Adrenal gland (tissue), 12 donors: ENCODE results near the gene BCL7B. TPM values are rescaled to one million over a fixed set of nuclear protein-coding genes. Genes with fewer than 3 reads are reported as not detected.
A peak's percentile ranks its signal among the peaks of the same experiment; 100 is the strongest.

ENCODE experiments used
- DNase-seq, 7 donors: peaks; one replicate each; pipeline ENCODE4 v3.0.0-alpha.2; 2019 to 2020
- H3K27ac ChIP-seq, 5 donors: fragments of 200-600 bp; sonication (generic) in 4 of 5; 1 replicate in 3 of 5; 2 replicates in 2 of 5; pipeline versions ENCODE4 v1.5.1 to v1.8.0; 2016 to 2020; ENCODE audit warnings: mild to moderate bottlenecking in 1 of 5
- H3K27me3 ChIP-seq: fragments of 200-600 bp; 2 replicates; pipeline ENCODE4 v1.8.0; 2021
- H3K36me3 ChIP-seq, 2 donors: fragments of 200-600 bp; replicated peaks in 1 of 2; 1 replicate in 1 of 2; 2 replicates in 1 of 2; pipeline versions ENCODE4 v1.5.1 to v1.8.0; 2018 to 2022
- H3K4me1 ChIP-seq, 2 donors: fragments of 200-600 bp; replicated peaks in 1 of 2; 1 replicate in 1 of 2; 2 replicates in 1 of 2; pipeline versions ENCODE4 v1.5.1 to v1.8.0; 2018 to 2021
- H3K4me3 ChIP-seq, 4 donors: fragments of 200-600 bp; sonication (generic) in 3 of 4; one replicate each; pipeline ENCODE4 v1.5.1; 2016 to 2018
- H3K9me3 ChIP-seq, 3 donors: fragments of 200-600 bp; sonication (generic) in 1 of 3; replicated peaks in 1 of 3; 1 replicate in 2 of 3; 2 replicates in 1 of 3; pipeline versions ENCODE4 v1.5.1 to v1.8.0; 2016 to 2021
- POLR2A ChIP-seq, 2 donors: fragments of 450-650 bp; IDR thresholded peaks; one replicate each; pipeline ENCODE4 v1.6.1; 2017; ENCODE audit warnings: antibody characterized with exemption in 2 of 2, mild to moderate bottlenecking in 2 of 2, moderate library complexity in 1 of 2
- WGBS, 4 donors: extraction: QIAGEN DNeasy Blood & Tissue Kit in 2 of 4; methylation state at CpG; one replicate each; pipeline versions ENCODE4 v1.1.5 to v1.1.7; 2013 to 2017; 5-methylcytosine and 5-hydroxymethylcytosine counted together
- intact Hi-C, 2 donors: fragments of 100-400 bp; cut with DNase I; formaldehyde crosslinking; loops; one replicate each; pipeline versions ENCODE4 v1.14.1 to v1.15.0; 2022 to 2023
- polyA plus RNA-seq, 3 donors: library from polyadenylated mRNA; stranded (reverse); fragments of 200-250 nt in 2 of 3; fragments of 350-450 nt in 1 of 3; fragmentation: Illumina TruSeq in 1 of 3; extraction: RNeasy Lipid Tissue Mini Kit (QIAGEN cat#74804) in 1 of 3; gene quantifications; one replicate each; pipeline ENCODE4 v1.2.3, GENCODE V29; 2013 to 2014
- total RNA-seq, 9 donors: library from RNA; depleted of rRNA in 4 of 9; stranded (reverse); fragments of >200 nt in 4 of 9; fragments of 120-200 nt in 1 of 9; fragmentation: NEBNext Ultra II Directional in 1 of 9; extraction: Animal tissue kit (Norgen Biotek cat#: 25700) in 1 of 9; gene quantifications; one replicate each; pipeline versions ENCODE4 v1.1.0 to v1.2.4, GENCODE V29; 2013 to 2023
- TF ChIP-seq, protein P1 (sequence below), 6 experiments: fragments of 450-650 bp in 4 of 6; fragments of 200-600 bp in 2 of 6; sonication (generic) in 1 of 6; IDR thresholded peaks; 1 replicate in 5 of 6; 2 replicates in 1 of 6; pipeline versions ENCODE4 v1.5.1 to v1.8.0; 2016 to 2021; ENCODE audit warnings: antibody characterized with exemption in 6 of 6, mild to moderate bottlenecking in 2 of 6, moderate library complexity in 1 of 6
- donor health status: healthy with polysubstance abuse.
- donor health status: Bipolar disorder and iron deficiency.
- donor health status: DM: yes; HTN: yes; CAD: no.
- donor health status: DM: no; HTN: no; CAD: no.
- donor health status: DM: no; HTN: no; CAD: no.
- donor health status: DM: yes; HTN: yes; CAD: no.

Gene BCL7B
- total and polyA plus RNA-seq, 12 donors, result 19.0 to 97.9 (median 70.3) TPM

DNA sequence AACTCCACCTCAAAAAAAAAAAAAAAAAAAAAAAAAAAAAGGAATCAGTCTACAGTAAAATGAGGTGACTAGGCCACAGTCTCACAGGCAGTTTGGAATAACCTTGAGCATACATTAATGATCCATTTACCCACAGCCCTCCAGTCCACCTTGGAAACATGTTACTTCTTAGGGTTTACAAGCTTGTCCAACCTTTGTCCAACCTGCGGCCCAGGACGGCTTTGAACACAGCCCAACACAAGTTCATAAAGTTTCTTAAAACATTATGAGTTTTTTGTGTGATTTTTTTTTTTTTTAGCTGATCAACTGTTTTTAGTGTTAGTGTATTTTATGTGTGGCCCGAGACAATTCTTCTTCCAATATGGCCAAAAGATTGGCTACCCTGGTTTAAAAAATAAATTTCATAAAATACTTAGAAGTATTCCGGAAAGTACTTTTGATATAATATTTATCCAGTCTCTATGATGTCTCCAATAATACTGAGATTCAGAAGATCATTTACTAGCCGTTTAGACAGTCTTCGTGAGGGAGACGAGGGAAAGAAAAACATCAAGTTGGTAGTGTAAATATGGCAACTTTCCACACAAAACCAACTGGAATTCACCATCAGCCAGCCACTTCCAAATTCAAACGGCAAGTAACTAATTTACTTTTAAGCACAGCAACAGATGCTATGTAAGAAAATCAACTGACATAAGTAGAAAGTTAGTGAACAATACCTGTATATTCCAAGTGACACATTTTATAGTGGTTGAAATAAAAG lies 45.3 kb downstream of the BCL7B start:
- Histone ChIP-seq H3K36me3 (peaks cover 0 to 68% of the 10 kb centered on the region in 2 donors), H3K9me3 (no peaks in the 10 kb centered on the region), H3K27me3 (no peaks in the 10 kb centered on the region), H3K4me1 (peaks cover 0 to 15% of the 10 kb centered on the region in 2 donors), H3K27ac (no peak overlapping the region), H3K4me3 (no peak overlapping the region)
- 79 to 84% (median 80%) methylated on average over 8 of the region's 8 CpGs for WGBS, 4 donors
- intact Hi-C loops, result no loop called here
- peak in 1 of 7 donors; percentile 43 for DNase-seq
- TF ChIP-seq POLR2A (IDR thresholded peaks at IDR 0.05), result no peak
- TF ChIP-seq, protein P1, sequence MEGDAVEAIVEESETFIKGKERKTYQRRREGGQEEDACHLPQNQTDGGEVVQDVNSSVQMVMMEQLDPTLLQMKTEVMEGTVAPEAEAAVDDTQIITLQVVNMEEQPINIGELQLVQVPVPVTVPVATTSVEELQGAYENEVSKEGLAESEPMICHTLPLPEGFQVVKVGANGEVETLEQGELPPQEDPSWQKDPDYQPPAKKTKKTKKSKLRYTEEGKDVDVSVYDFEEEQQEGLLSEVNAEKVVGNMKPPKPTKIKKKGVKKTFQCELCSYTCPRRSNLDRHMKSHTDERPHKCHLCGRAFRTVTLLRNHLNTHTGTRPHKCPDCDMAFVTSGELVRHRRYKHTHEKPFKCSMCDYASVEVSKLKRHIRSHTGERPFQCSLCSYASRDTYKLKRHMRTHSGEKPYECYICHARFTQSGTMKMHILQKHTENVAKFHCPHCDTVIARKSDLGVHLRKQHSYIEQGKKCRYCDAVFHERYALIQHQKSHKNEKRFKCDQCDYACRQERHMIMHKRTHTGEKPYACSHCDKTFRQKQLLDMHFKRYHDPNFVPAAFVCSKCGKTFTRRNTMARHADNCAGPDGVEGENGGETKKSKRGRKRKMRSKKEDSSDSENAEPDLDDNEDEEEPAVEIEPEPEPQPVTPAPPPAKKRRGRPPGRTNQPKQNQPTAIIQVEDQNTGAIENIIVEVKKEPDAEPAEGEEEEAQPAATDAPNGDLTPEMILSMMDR (IDR thresholded peaks at IDR 0.05), result no peak

GRCh38 chr7:73509463-73509862 lies 48.0 kb downstream of the BCL7B start:
- Histone ChIP-seq H3K36me3 (peaks cover 0 to 68% of the 10 kb centered on the region in 2 donors), H3K27ac (no peak overlapping the region), H3K4me3 (no peak overlapping the region), H3K27me3 (no peaks in the 10 kb centered on the region), H3K9me3 (no peaks in the 10 kb centered on the region), H3K4me1 (peaks cover 0 to 17% of the 10 kb centered on the region in 2 donors)
- WGBS, 4 donors, result 81 to 92% (median 87%) methylated on average over 5 of the region's 5 CpGs
- TF ChIP-seq, protein P1 (IDR thresholded peaks at IDR 0.05), result no peak
- TF ChIP-seq POLR2A (IDR thresholded peaks at IDR 0.05), result no peak
- DNase-seq, result no peak
- intact Hi-C loops, result no loop called here

DNA sequence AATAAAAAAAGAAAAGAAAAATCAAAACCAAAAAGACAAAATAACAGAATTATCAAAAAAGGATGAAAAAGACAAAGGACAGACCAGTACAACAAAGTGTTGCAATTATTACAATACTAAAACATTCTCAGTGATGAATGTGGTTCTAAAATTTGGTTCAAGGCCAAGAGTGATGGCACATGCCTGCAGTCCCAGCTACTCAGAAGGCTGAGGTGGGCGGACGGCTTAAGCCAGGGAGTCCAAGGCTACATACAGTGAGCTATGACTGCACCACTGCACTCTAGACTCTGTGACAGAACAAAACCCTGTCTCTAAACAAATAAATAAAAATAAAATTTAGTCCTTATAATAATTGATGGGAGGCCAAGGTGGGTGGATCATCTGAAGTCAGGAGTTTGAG lies 49.9 kb downstream of the BCL7B start:
- peak in 6 of 7 donors; percentile 60 to 86 (median 74) for DNase-seq
- Histone ChIP-seq H3K36me3 (peaks cover 0 to 82% of the 10 kb centered on the region in 2 donors), H3K4me3 (no peak overlapping the region), H3K27ac (peak overlapping the region in 3 of 5 donors; percentile 4 to 29 (median 12)), H3K9me3 (no peaks in the 10 kb centered on the region), H3K4me1 (peaks cover 0 to 17% of the 10 kb centered on the region in 2 donors), H3K27me3 (no peaks in the 10 kb centered on the region)
- TF ChIP-seq, protein P1 (IDR thresholded peaks at IDR 0.05), result no peak
- TF ChIP-seq POLR2A (IDR thresholded peaks at IDR 0.05), result no peak
- intact Hi-C loops, result no loop called here
- 33 to 51% (median 42%) methylated on average over 2 of the region's 2 CpGs for WGBS, 4 donors

- no peak overlapping the region for H3K4me3 ChIP-seq
- intact Hi-C loops, result no loop called here
- no peaks in the 10 kb centered on the region for H3K27me3 ChIP-seq
- DNase-seq, result no peak
- peaks cover under 1 to 16% of the 10 kb centered on the region in 2 donors for H3K4me1 ChIP-seq
- TF ChIP-seq POLR2A (IDR thresholded peaks at IDR 0.05), result no peak
- no peaks in the 10 kb centered on the region for H3K9me3 ChIP-seq
- no peak overlapping the region for H3K27ac ChIP-seq
- WGBS, 4 donors, result 28 to 62% (median 55%) methylated on average over 1 of the region's 1 CpG
- H3K36me3 ChIP-seq, result peaks cover 0 to 98% of the 10 kb centered on the region in 2 donors
These were observed 52.6 kb downstream of the BCL7B start for GRCh38 chr7:73504920-73505319.
